GM18520 (cell line): ENCODE measurements around the gene ANKRD1.

ENCODE experiments used
- ATAC-seq: cut with Tn5 transposase; IDR thresholded peaks from one replicate; pipeline ENCODE4 v1.9.1; 2021; ENCODE audit not compliant: unreplicated experiment

The ANKRD1 gene

DNA sequence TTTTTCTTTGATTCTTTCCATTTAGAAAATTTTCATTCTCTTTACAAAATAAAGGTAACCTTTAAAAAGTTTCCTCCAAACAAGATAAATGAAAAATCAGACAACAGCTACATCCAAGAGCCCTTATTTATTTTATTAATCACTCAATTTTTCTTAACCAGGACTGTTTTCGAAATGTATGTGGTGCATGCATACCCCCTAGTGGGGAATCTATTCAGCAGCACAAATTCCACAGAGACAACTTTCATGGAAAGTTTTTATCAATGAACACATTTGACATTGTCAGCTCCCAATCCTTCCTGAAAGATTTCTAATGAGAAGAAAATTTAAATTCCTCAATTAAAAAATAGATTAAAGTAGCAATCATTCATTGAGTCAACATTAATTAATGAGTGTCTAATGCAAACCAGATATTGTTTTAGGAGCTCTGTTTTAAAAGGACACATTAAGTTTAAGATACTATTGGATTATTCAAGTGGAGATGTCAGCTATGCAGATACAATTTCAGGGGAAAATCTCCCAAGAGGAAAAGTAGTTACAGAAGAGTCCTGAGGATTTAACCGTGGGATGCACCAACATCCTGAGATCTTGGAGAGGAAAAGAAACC lies 57.9 kb downstream of the ANKRD1 start:
- no peak for ATAC-seq
